Vagina (tissue), 2 donors: ENCODE data around the gene SENP2.

Experiments
- CTCF ChIP-seq, 3 experiments: fragments of 450-650 bp in 2 of 3; fragments of 200-600 bp in 1 of 3; sonication (generic) in 1 of 3; IDR thresholded peaks; one replicate each; pipeline ENCODE4 v1.5.1; 2017 to 2019; ENCODE audit warnings: antibody characterized with exemption in 3 of 3, mild to moderate bottlenecking in 2 of 3, moderate library complexity in 2 of 3
- POLR2AphosphoS5 ChIP-seq, 2 donors: sonication (generic); formaldehyde crosslinking; IDR thresholded peaks; one replicate each; pipeline ENCODE4 v1.9.0; 2017; ENCODE audit warnings: antibody characterized with exemption in 2 of 2, mild to moderate bottlenecking in 2 of 2, low read depth in 1 of 2; ENCODE audit not compliant: insufficient read depth in 1 of 2

DNA sequence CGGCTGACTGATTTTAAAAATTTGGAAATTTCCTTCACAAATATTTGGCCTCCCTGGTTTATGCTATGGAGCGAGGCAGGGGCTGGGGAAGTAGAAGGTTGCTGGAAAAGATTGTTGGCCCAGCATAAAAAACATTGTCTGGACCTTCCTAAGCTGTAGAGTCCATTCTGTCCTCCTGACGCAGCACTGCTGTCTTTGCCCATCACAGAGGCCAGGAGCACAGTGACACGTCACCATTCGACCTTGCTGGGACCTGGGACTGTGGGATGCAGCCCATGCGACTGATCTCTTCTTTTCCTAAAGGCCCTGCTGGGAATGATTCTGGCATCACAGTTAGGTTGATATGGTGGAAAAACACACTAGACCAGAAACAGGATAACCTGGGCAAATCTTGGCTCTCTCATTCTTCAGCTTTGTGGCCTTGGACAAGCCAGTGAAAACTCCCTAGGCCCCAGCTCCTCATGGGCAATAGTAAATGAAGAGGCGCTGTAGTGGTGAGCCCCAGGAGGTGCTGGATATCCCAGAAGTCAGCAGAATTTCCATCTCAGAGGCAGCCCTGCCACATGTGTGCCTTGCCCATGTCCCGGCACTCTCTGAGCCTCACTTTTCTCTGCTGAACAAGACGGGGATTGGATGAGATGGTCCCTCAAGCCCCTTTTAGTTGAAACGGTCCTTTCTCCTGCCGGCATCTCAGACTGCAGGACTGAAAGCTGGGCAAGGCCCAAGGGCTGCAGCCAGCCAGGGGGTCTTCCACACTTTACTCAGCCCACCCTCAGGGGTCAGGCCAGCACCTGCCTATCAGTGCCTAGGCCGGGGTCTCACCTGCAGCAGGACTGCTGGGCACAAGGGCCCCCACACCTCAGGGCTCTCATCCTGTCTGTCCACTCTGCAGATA, 69.6 kb downstream of the SENP2 start:
- TF ChIP-seq CTCF (IDR thresholded peaks at IDR 0.05) = no peak
- TF ChIP-seq POLR2AphosphoS5 (IDR thresholded peaks at IDR 0.05; ENCODE audit: insufficient read depth in 1 of 2, low read depth in 1 of 2) = peak in 1 of 2 donors; percentile 42
